GM12891 (cell line): ENCODE data around the gene HNRNPH2.

Source experiments
- POLR2A ChIP-seq: IDR thresholded peaks from 2 replicates; pipeline ENCODE4 v1.6.1; 2011; ENCODE audit warnings: low read depth, low read length, control low read depth
- POLR2AphosphoS5 ChIP-seq: IDR thresholded peaks from 2 replicates; pipeline ENCODE4 v1.6.1; 2011; ENCODE audit warnings: low read depth, low read length, control low read depth
- POU2F2 ChIP-seq: IDR thresholded peaks from 2 replicates; pipeline ENCODE4 v1.6.1; 2011; ENCODE audit warnings: low read depth, mild to moderate bottlenecking, control low read depth, low read length, moderate library complexity
- TAF1 ChIP-seq: IDR thresholded peaks from 2 replicates; pipeline ENCODE4 v1.6.1; 2011; ENCODE audit warnings: low read depth, low read length, control low read depth

DNA sequence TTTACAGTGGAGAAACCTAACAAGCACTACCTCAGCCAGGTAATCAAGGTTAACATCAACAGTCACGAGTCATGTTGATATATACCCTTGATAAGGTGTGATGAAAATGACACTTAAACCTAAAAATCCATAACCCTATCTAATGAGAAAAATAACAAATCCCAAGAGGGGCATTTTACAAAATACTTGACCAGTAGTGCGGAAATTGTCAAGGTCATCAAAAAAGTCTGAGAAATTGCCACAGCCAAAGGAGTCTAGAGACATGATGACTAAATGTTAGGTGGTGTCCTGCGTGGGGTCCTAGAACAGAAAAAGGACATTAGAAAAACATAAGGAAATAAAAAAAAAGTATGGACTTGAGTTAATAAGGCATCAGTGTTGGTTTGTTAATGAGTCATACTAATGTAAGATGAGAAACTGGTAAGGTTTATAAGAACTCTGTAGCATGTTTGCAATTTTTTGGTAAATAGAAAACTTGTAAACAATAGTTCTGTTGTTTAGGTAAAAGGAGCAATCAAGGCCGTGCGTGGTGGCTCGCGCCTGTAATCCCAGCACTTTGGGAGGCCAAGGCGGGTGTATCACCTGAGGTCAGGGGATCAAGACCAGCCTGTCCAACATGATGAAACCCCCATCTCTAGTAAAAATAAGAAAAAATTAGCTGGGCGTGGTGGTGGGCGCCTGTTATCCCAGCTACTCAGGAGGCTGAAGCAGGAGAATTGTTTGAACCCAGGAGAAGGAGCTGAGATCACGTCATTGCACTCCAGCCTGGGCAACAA, 14.3 kb upstream of the HNRNPH2 start:
- no peak for TF ChIP-seq POLR2AphosphoS5
- no peak for TF ChIP-seq TAF1
- TF ChIP-seq POU2F2 = no peak
- TF ChIP-seq POLR2A = no peak
